Activated naive CD4-positive, alpha-beta T cell treated with anti-CD3 and anti-CD28 coated beads, Interleukin-2, amount 50 U/mL, for 24 hours (primary cell): ENCODE results near the gene PDGFC.

Source experiments
- H3K27ac Mint-ChIP-seq: one replicate; pipeline ENCODE4 v1.8.0; 2021; ENCODE audit warnings: mild to moderate bottlenecking, mixed read lengths
- H3K27me3 Mint-ChIP-seq: one replicate; pipeline ENCODE4 v1.8.0; 2021; ENCODE audit warnings: mixed read lengths
- H3K36me3 Mint-ChIP-seq: one replicate; pipeline ENCODE4 v1.8.0; 2021; ENCODE audit warnings: mixed read lengths
- H3K4me1 Mint-ChIP-seq: one replicate; pipeline ENCODE4 v1.8.0; 2021; ENCODE audit warnings: mixed read lengths
- H3K4me3 Mint-ChIP-seq: one replicate; pipeline ENCODE4 v1.8.0; 2021; ENCODE audit warnings: mild to moderate bottlenecking, mixed read lengths
- H3K9me3 Mint-ChIP-seq: one replicate; pipeline ENCODE4 v1.8.0; 2021; ENCODE audit warnings: mixed read lengths

Gene PDGFC

GRCh38 chr4:156915221-156915620 is 56.4 kb downstream of the PDGFC start:
- no peak overlapping the region for H3K27ac Mint-ChIP-seq
- no peaks in the 10 kb centered on the region for H3K27me3 Mint-ChIP-seq
- no peaks in the 10 kb centered on the region for H3K9me3 Mint-ChIP-seq
- H3K36me3 Mint-ChIP-seq = no peaks in the 10 kb centered on the region
- no peak overlapping the region for H3K4me3 Mint-ChIP-seq
- H3K4me1 Mint-ChIP-seq = no peaks in the 10 kb centered on the region

- Mint-ChIP-seq H3K27me3 (no peaks in the 10 kb centered on the region), H3K9me3 (no peaks in the 10 kb centered on the region), H3K36me3 (no peaks in the 10 kb centered on the region), H3K4me1 (no peaks in the 10 kb centered on the region), H3K4me3 (no peak overlapping the region), H3K27ac (no peak overlapping the region)
Observed at GRCh38 chr4:156913234-156913633, 58.4 kb downstream of the PDGFC start.

- Mint-ChIP-seq H3K4me3 (no peak overlapping the region), H3K27me3 (no peaks in the 10 kb centered on the region), H3K4me1 (no peaks in the 10 kb centered on the region), H3K27ac (no peak overlapping the region), H3K9me3 (no peaks in the 10 kb centered on the region), H3K36me3 (no peaks in the 10 kb centered on the region)
Observed at GRCh38 chr4:156909010-156909409, 62.6 kb downstream of the PDGFC start.

- H3K36me3 Mint-ChIP-seq = no peaks in the 10 kb centered on the region
- no peak overlapping the region for H3K4me3 Mint-ChIP-seq
- no peaks in the 10 kb centered on the region for H3K27me3 Mint-ChIP-seq
- no peaks in the 10 kb centered on the region for H3K4me1 Mint-ChIP-seq
- no peaks in the 10 kb centered on the region for H3K9me3 Mint-ChIP-seq
- no peak overlapping the region for H3K27ac Mint-ChIP-seq
Observed at GRCh38 chr4:156906325-156906724, 65.3 kb downstream of the PDGFC start.

- no peaks in the 10 kb centered on the region for H3K36me3 Mint-ChIP-seq
- no peaks in the 10 kb centered on the region for H3K27me3 Mint-ChIP-seq
- no peaks in the 10 kb centered on the region for H3K4me1 Mint-ChIP-seq
- H3K27ac Mint-ChIP-seq = no peak overlapping the region
- peaks cover 4% of the 10 kb centered on the region for H3K9me3 Mint-ChIP-seq
- no peak overlapping the region for H3K4me3 Mint-ChIP-seq
Observed at GRCh38 chr4:156901871-156902270, 69.7 kb downstream of the PDGFC start.

- no peaks in the 10 kb centered on the region for H3K36me3 Mint-ChIP-seq
- no peak overlapping the region for H3K27ac Mint-ChIP-seq
- no peaks in the 10 kb centered on the region for H3K4me1 Mint-ChIP-seq
- H3K9me3 Mint-ChIP-seq = peaks cover 4% of the 10 kb centered on the region
- no peaks in the 10 kb centered on the region for H3K27me3 Mint-ChIP-seq
- no peak overlapping the region for H3K4me3 Mint-ChIP-seq
Observed at GRCh38 chr4:156898373-156899117, 73.1 kb downstream of the PDGFC start.

GRCh38 chr4:156896527-156896926 is 75.1 kb downstream of the PDGFC start:
- Mint-ChIP-seq H3K36me3 (no peaks in the 10 kb centered on the region), H3K4me1 (no peaks in the 10 kb centered on the region), H3K9me3 (peaks cover 4% of the 10 kb centered on the region), H3K27ac (no peak overlapping the region), H3K4me3 (no peak overlapping the region), H3K27me3 (no peaks in the 10 kb centered on the region)

GRCh38 chr4:156894234-156894633 is 77.4 kb downstream of the PDGFC start:
- Mint-ChIP-seq H3K9me3 (no peaks in the 10 kb centered on the region), H3K4me1 (no peaks in the 10 kb centered on the region), H3K27ac (no peak overlapping the region), H3K36me3 (no peaks in the 10 kb centered on the region), H3K27me3 (no peaks in the 10 kb centered on the region), H3K4me3 (no peak overlapping the region)

GRCh38 chr4:156892805-156893204 is 78.8 kb downstream of the PDGFC start:
- H3K36me3 Mint-ChIP-seq = no peaks in the 10 kb centered on the region
- no peaks in the 10 kb centered on the region for H3K9me3 Mint-ChIP-seq
- H3K27ac Mint-ChIP-seq = no peak overlapping the region
- no peak overlapping the region for H3K4me3 Mint-ChIP-seq
- H3K27me3 Mint-ChIP-seq = no peaks in the 10 kb centered on the region
- no peaks in the 10 kb centered on the region for H3K4me1 Mint-ChIP-seq

- no peak overlapping the region for H3K27ac Mint-ChIP-seq
Observed at GRCh38 chr4:156889616-156890594, 81.7 kb downstream of the PDGFC start.

GRCh38 chr4:156888762-156889161 is 82.8 kb downstream of the PDGFC start:
- Mint-ChIP-seq H3K27me3 (no peaks in the 10 kb centered on the region), H3K4me1 (no peaks in the 10 kb centered on the region), H3K9me3 (no peaks in the 10 kb centered on the region), H3K4me3 (no peak overlapping the region), H3K36me3 (no peaks in the 10 kb centered on the region), H3K27ac (no peak overlapping the region)

More at GRCh38 chr4:156889616-156890594, 81.7 kb downstream of the PDGFC start:
- Mint-ChIP-seq H3K36me3 (no peaks in the 10 kb centered on the region), H3K9me3 (no peaks in the 10 kb centered on the region), H3K4me1 (no peaks in the 10 kb centered on the region), H3K27me3 (no peaks in the 10 kb centered on the region), H3K4me3 (no peak overlapping the region)

- H3K36me3 Mint-ChIP-seq = no peaks in the 10 kb centered on the region
- H3K27me3 Mint-ChIP-seq = no peaks in the 10 kb centered on the region
- H3K4me3 Mint-ChIP-seq = no peak overlapping the region
- no peaks in the 10 kb centered on the region for H3K4me1 Mint-ChIP-seq
- peaks cover 5% of the 10 kb centered on the region for H3K9me3 Mint-ChIP-seq
- no peak overlapping the region for H3K27ac Mint-ChIP-seq
Observed at GRCh38 chr4:156886481-156886880, 85.1 kb downstream of the PDGFC start.

GRCh38 chr4:156885374-156885773 is 86.2 kb downstream of the PDGFC start:
- H3K27ac Mint-ChIP-seq = no peak overlapping the region
- H3K4me3 Mint-ChIP-seq = no peak overlapping the region
- H3K4me1 Mint-ChIP-seq = no peaks in the 10 kb centered on the region
- no peaks in the 10 kb centered on the region for H3K27me3 Mint-ChIP-seq
- H3K36me3 Mint-ChIP-seq = no peaks in the 10 kb centered on the region
- peaks cover 10% of the 10 kb centered on the region for H3K9me3 Mint-ChIP-seq

- Mint-ChIP-seq H3K27me3 (no peaks in the 10 kb centered on the region), H3K4me1 (no peaks in the 10 kb centered on the region), H3K4me3 (no peak overlapping the region), H3K27ac (no peak overlapping the region), H3K9me3 (peaks cover 10% of the 10 kb centered on the region), H3K36me3 (no peaks in the 10 kb centered on the region)
Observed at GRCh38 chr4:156884183-156884582, 87.4 kb downstream of the PDGFC start.

- H3K27ac Mint-ChIP-seq = no peak overlapping the region
- no peaks in the 10 kb centered on the region for H3K4me1 Mint-ChIP-seq
- peaks cover 9% of the 10 kb centered on the region for H3K9me3 Mint-ChIP-seq
- H3K4me3 Mint-ChIP-seq = no peak overlapping the region
- H3K27me3 Mint-ChIP-seq = no peaks in the 10 kb centered on the region
- H3K36me3 Mint-ChIP-seq = no peaks in the 10 kb centered on the region
Observed at GRCh38 chr4:156875704-156876103, 95.9 kb downstream of the PDGFC start.

GRCh38 chr4:156875055-156875454 is 96.5 kb downstream of the PDGFC start:
- no peak overlapping the region for H3K4me3 Mint-ChIP-seq
- H3K36me3 Mint-ChIP-seq = no peaks in the 10 kb centered on the region
- H3K27me3 Mint-ChIP-seq = no peaks in the 10 kb centered on the region
- no peaks in the 10 kb centered on the region for H3K4me1 Mint-ChIP-seq
- no peak overlapping the region for H3K27ac Mint-ChIP-seq
- H3K9me3 Mint-ChIP-seq = peaks cover 5% of the 10 kb centered on the region
